Erythroblast (primary cell): ENCODE measurements around the gene FGG.

Experiments
- GATA1 ChIP-seq: IDR thresholded peaks from 2 replicates; pipeline ENCODE4 v1.6.1; 2011; ENCODE audit warnings: low read depth, mild to moderate bottlenecking, control low read depth, low read length, moderate library complexity
- POLR2A ChIP-seq: IDR thresholded peaks from 2 replicates; pipeline ENCODE4 v1.6.1; 2011; ENCODE audit warnings: mild to moderate bottlenecking, low read length

DNA sequence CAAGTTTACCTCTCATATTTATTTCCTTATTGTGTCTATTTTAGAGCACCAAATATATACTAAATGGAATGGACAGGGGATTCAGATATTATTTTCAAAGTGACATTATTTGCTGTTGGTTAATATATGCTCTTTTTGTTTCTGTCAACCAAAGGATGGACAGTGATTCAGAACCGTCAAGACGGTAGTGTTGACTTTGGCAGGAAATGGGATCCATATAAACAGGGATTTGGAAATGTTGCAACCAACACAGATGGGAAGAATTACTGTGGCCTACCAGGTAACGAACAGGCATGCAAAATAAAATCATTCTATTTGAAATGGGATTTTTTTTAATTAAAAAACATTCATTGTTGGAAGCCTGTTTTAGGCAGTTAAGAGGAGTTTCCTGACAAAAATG, 43.4 kb downstream of the FGG start:
- TF ChIP-seq POLR2A: no peak
- no peak for TF ChIP-seq GATA1
